Measurements from ENCODE around the gene PRND.

- TF ChIP-seq EZH2phosphoT487 (IDR thresholded peaks at IDR 0.05; ENCODE audit: insufficient read depth, low read depth) (no peak), EZH2 (IDR thresholded peaks at IDR 0.05; ENCODE audit: insufficient read depth, poor library complexity, severe bottlenecking) (no peak)
Measured at GRCh38 chr20:4770026-4770425, 48.3 kb downstream of the PRND start.
